WTC11 (cell line): Measurements from ENCODE around the gene KIF27. TPM values are rescaled to one million over a fixed set of nuclear protein-coding genes. Genes with fewer than 3 reads are reported as not detected.
A peak's percentile ranks its signal among the peaks of the same experiment; 100 is the strongest.

ENCODE experiments used
- AFF4 ChIP-seq: sonication (generic); formaldehyde crosslinking; IDR thresholded peaks from 2 replicates; pipeline ENCODE4 v1.8.1; 2023; ENCODE audit warnings: mild to moderate bottlenecking, missing genetic modification reagents, borderline replicate concordance
- AR ChIP-seq: fragments of 250-450 bp; sonication (Bioruptor Pico); IDR thresholded peaks from 2 replicates; pipeline ENCODE4 v1.9.0; 2021; ENCODE audit warnings: mild to moderate bottlenecking
- ATF6 ChIP-seq: sonication (generic); formaldehyde crosslinking; IDR thresholded peaks from 2 replicates; pipeline ENCODE4 v1.8.1; 2023; ENCODE audit warnings: mild to moderate bottlenecking, missing genetic modification reagents
- E2F4 ChIP-seq: sonication (generic); formaldehyde crosslinking; IDR thresholded peaks from 2 replicates; pipeline ENCODE4 v1.8.1; 2022; ENCODE audit warnings: low read depth, mild to moderate bottlenecking, moderate library complexity, missing genetic modification reagents, borderline replicate concordance
- FOXJ3 ChIP-seq: sonication (generic); formaldehyde crosslinking; IDR thresholded peaks from 2 replicates; pipeline ENCODE4 v1.9.0; 2021; ENCODE audit warnings: missing genetic modification reagents, mild to moderate bottlenecking, borderline replicate concordance
- GABPB1 ChIP-seq: sonication (generic); formaldehyde crosslinking; IDR thresholded peaks from 2 replicates; pipeline ENCODE4 v1.8.1; 2023; ENCODE audit warnings: mild to moderate bottlenecking, missing genetic modification reagents
- GTF2I ChIP-seq: fragments of 250-450 bp; sonication (Bioruptor Pico); conservative IDR thresholded peaks from 2 replicates; pipeline ENCODE4 v1.4.0; 2021; ENCODE audit warnings: mild to moderate bottlenecking
- HMGA2 ChIP-seq: fragments of 250-450 bp; sonication (Bioruptor Pico); IDR thresholded peaks from 2 replicates; pipeline ENCODE4 v1.4.0; 2021; ENCODE audit warnings: mild to moderate bottlenecking, moderate library complexity
- IRF1 ChIP-seq: sonication (generic); formaldehyde crosslinking; IDR thresholded peaks from 2 replicates; pipeline ENCODE4 v1.8.0; 2023; ENCODE audit warnings: missing genetic modification reagents
- JAZF1 ChIP-seq: fragments of 250-450 bp; sonication (Bioruptor Pico); IDR thresholded peaks from 2 replicates; pipeline ENCODE4 v1.9.0; 2021; ENCODE audit warnings: moderate library complexity, mild to moderate bottlenecking, inconsistent platforms
- MXD4 ChIP-seq: fragments of 250-450 bp; sonication (Bioruptor Pico); IDR thresholded peaks from 2 replicates; pipeline ENCODE4 v1.8.0; 2021; ENCODE audit warnings: mild to moderate bottlenecking, moderate library complexity, borderline replicate concordance
- MYBL2 ChIP-seq: sonication (generic); formaldehyde crosslinking; IDR thresholded peaks from 2 replicates; pipeline ENCODE4 v1.8.1; 2023; ENCODE audit warnings: mild to moderate bottlenecking, moderate library complexity, missing genetic modification reagents
- NFE2L1 ChIP-seq: sonication (generic); formaldehyde crosslinking; IDR thresholded peaks from 2 replicates; pipeline ENCODE4 v1.8.1; 2023; ENCODE audit warnings: missing genetic modification reagents
- NFYB ChIP-seq: sonication (generic); formaldehyde crosslinking; conservative IDR thresholded peaks from 2 replicates; pipeline ENCODE4 v1.8.0; 2022; ENCODE audit warnings: low read depth, missing genetic modification reagents
- NR1H2 ChIP-seq: sonication (generic); formaldehyde crosslinking; IDR thresholded peaks from 2 replicates; pipeline ENCODE4 v1.9.0; 2021; ENCODE audit warnings: mild to moderate bottlenecking, moderate library complexity, missing genetic modification reagents
- PREB ChIP-seq: sonication (generic); formaldehyde crosslinking; IDR thresholded peaks from 2 replicates; pipeline ENCODE4 v1.8.1; 2022; ENCODE audit warnings: mild to moderate bottlenecking, missing genetic modification reagents, moderate library complexity, borderline replicate concordance
- ZBTB21 ChIP-seq: sonication (generic); formaldehyde crosslinking; IDR thresholded peaks from 2 replicates; pipeline ENCODE4 v1.8.1; 2023; ENCODE audit warnings: mild to moderate bottlenecking, missing genetic modification reagents, borderline replicate concordance
- ZNF121 ChIP-seq: sonication (generic); formaldehyde crosslinking; IDR thresholded peaks from 2 replicates; pipeline ENCODE4 v1.8.0; 2023; ENCODE audit warnings: missing genetic modification reagents
- ZNF263 ChIP-seq: sonication (generic); formaldehyde crosslinking; IDR thresholded peaks from 2 replicates; pipeline ENCODE4 v1.8.1; 2022; ENCODE audit warnings: low read depth, mild to moderate bottlenecking, moderate library complexity, missing genetic modification reagents
- ZNF281 ChIP-seq: sonication (generic); formaldehyde crosslinking; IDR thresholded peaks from 2 replicates; pipeline ENCODE4 v1.8.0; 2023; ENCODE audit warnings: mild to moderate bottlenecking, missing genetic modification reagents
- ZNF396 ChIP-seq: fragments of 250-450 bp; sonication (Bioruptor Pico); IDR thresholded peaks from 2 replicates; pipeline ENCODE4 v1.8.0; 2021; ENCODE audit warnings: mild to moderate bottlenecking, moderate library complexity, borderline replicate concordance
- ZNF416 ChIP-seq: fragments of 250-450 bp; sonication (Bioruptor Pico); IDR thresholded peaks from 2 replicates; pipeline ENCODE4 v1.9.0; 2021; ENCODE audit warnings: mild to moderate bottlenecking, inconsistent platforms
- ZNF671 ChIP-seq: fragments of 250-450 bp; sonication (Bioruptor Pico); IDR thresholded peaks from 2 replicates; pipeline ENCODE4 v1.8.0; 2021; ENCODE audit warnings: mild to moderate bottlenecking
- total RNA-seq: library from RNA; stranded (reverse); gene quantifications from 3 replicates; pipeline ENCODE4 v1.2.3, GENCODE V29; 2021

Gene KIF27
- total RNA-seq, 1 experiment from 2014 or later = 3.9 TPM

GRCh38 chr9:83920927-83921707 lies at the start of gene KIF27 (continued):
- no peak for TF ChIP-seq FOXJ3 (CRISPR knock-in tag)
- TF ChIP-seq ATF6 (CRISPR knock-in tag) = no peak
- TF ChIP-seq NFYB (CRISPR knock-in tag) = peak; percentile 37; the same call in 1 of the 2 replicates
- TF ChIP-seq JAZF1 (CRISPR knock-in tag) = no peak
- peak; percentile 81; the same call in 1 of the 2 replicates for TF ChIP-seq NFE2L1 (CRISPR knock-in tag)
- TF ChIP-seq ZNF396 (CRISPR knock-in tag) = no peak
- no peak for TF ChIP-seq MYBL2
- no peak for TF ChIP-seq ZNF121 (CRISPR knock-in tag)
- no peak for TF ChIP-seq HMGA2 (CRISPR knock-in tag)
- peak; percentile 92 for TF ChIP-seq ZNF671 (CRISPR knock-in tag)
- TF ChIP-seq IRF1 (CRISPR knock-in tag) = no peak
- no peak for TF ChIP-seq NR1H2
- peak; percentile 11; the same call in 1 of the 2 replicates for TF ChIP-seq ZNF263
- peak; percentile 57 for TF ChIP-seq GABPB1 (CRISPR knock-in tag)
- TF ChIP-seq AR = 0 out of 2 replicates have a peak, but pooled peaks have one; percentile 2
- no peak for TF ChIP-seq GTF2I
- peak; percentile 76; the same call in 1 of the 2 replicates for TF ChIP-seq ZBTB21 (CRISPR knock-in tag)
- no peak; the same call in 1 of the 2 replicates for TF ChIP-seq ZNF416 (CRISPR knock-in tag)
- no peak for TF ChIP-seq AFF4 (CRISPR knock-in tag)
- no peak for TF ChIP-seq PREB (CRISPR knock-in tag)
- peak; percentile 25; the same call in 1 of the 2 replicates for TF ChIP-seq E2F4 (CRISPR knock-in tag)
- no peak for TF ChIP-seq MXD4 (CRISPR knock-in tag)
- no peak for TF ChIP-seq ZNF281
